Measurements from ENCODE around the gene PSENEN.

The PSENEN gene

DNA sequence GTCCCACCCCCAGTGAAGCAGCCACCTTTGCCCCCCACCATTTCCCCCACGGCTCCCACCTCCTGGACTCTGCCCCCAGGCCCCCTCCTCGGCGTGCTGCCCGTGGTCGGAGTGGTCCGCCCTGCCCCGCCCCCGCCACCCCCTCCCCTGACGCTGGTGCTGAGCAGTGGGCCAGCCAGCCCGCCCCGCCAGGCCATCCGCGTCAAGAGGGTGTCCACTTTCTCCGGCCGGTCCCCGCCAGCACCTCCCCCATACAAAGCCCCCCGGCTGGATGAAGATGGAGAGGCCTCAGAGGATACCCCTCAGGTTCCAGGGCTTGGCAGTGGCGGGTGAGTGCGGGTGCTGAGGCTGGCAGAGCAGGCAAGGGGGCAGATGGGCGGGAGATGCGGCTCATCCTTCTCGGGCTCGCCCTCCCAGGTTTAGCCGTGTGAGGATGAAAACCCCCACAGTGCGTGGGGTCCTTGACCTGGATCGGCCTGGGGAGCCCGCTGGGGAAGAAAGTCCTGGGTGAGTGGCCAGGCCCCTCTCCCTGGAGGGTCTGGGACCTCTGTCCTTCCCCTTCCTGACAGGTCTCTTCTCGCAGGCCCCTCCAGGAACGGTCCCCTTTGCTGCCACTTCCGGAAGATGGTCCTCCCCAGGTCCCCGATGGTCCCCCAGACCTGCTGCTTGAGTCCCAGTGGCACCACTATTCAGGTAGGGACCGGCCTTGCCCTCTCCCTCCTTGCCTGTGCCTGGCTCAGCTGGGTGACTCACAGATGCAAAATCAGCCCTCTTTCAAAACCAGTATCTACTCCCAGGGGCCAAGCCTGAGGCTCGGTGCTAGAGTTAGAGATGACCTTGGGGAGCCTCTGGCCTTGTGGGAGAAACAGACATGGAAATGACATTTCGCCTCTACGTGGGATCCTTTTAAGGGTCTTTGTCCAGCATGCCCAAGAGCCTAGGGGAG is 12.0 kb upstream of the PSENEN start:
- DNase-seq (ENCODE audit: low spot score): no peak

DNA sequence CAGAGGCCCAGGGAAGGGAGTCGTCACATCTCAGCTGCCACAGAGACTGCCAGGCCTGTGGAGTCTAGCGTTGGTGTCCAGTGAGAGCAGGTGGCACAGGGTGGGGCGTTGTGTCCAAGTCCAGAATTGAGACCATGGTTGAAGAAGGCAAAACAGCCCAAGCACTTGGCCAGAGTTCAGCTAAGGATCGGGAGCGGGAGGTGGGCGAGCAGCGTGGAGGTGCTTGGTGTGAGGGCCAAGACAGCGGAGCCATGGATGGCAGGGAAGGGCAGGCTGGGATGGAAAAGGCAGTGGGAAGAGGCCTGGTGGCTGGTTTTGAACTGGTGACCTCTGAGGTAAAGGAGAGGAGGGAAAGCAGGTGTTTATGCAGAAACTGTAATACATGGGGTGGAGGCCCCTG is 11.2 kb upstream of the PSENEN start:
- DNase-seq (ENCODE audit: low spot score): no peak

DNA sequence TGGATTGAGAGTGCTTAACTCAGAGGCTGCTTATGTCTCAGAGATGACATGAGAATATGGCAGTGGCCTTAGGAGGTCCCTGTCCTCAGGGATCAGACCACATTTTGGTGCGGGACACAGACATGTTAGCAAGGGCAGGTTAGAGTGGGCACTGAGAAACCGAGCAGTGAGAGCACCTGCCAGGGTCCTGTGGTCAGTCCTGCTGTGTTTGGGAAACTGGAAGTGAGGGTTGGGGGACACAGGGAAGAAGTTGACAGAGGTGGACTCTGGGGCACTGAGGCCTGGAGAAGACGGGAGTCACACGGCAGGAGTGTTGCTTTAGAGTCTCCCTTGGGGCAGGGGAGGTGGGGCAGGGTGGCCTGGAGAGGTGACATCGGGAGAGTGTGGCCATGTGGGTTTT is 10.6 kb upstream of the PSENEN start:
- no peak for DNase-seq (ENCODE audit: low spot score)

DNA sequence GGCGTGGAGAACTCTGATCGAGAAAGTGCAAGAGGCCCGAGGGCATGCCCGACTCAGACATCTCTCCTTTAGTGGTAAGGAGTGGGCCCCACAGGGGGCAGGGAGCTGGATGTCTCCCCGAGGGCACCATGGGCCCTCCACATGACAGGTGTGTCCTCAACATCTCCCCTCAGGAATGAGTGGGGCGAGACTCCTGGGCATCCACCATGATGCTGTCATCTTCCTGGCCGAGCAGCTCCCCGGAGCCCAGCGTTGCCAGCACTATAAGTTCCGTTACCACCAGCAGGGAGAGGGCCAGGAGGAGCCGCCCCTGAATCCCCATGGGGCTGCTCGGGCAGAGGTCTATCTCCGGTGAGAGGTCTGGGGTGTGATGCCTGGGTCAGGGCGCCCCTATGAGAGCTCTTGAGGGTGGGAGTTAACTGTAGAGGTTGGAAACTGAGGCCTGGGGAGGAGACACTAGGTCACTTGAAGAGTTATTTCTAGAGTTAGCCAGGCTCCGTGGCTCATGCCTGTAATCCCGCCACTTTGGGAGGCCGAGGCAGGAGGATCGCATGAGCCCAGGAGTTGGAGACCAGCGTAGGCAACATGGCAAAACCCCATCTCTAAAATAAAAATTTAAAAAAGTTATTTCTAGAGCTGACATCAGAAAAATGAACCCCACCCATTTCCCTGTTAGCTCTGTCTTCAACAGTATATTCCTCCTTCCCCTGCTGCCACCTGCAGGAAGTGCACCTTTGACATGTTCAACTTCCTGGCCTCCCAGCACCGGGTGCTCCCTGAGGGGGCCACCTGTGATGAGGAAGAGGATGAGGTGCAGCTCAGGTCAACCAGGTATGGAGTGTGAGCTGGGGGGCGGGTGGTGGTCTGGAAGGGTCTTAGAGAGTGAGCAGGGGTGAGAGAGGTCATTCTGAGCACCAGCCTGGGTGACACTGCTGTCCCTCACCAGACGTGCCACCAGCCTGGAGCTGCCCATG is 8.3 kb upstream of the PSENEN start:
- DNase-seq (ENCODE audit: low spot score): no peak

DNA sequence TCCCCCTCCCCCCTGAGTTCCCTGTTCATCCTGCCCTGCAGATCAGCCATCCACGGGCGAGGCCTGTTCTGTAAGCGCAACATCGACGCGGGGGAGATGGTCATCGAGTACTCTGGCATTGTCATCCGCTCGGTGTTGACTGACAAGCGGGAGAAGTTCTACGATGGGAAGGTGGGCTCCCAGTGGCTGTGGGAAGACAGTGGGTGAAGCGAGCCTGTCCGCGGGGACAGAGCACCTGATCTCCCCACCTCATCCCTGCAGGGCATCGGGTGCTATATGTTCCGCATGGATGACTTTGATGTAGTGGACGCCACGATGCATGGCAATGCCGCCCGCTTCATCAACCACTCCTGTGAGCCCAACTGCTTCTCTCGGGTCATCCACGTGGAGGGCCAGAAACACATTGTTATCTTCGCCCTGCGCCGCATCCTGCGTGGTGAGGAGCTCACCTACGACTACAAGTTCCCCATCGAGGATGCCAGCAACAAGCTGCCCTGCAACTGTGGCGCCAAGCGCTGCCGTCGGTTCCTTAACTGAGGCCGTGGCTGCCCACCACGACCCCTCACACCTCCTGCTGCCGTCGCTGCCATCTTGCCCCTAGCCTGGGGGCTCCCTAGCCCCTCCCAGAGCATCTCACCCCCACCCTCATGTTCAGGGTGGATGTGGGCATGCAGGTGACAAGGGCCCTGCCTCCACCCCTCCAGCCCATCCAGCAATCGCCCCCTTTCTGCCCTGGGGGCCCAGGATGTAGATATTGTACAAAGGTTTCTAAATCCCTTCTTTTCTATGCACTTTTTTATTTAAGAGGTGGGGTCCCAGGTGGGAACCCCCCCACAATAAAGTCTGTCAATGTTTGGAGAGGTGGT is 7.2 kb upstream of the PSENEN start:
- no peak for DNase-seq (ENCODE audit: low spot score)

DNA sequence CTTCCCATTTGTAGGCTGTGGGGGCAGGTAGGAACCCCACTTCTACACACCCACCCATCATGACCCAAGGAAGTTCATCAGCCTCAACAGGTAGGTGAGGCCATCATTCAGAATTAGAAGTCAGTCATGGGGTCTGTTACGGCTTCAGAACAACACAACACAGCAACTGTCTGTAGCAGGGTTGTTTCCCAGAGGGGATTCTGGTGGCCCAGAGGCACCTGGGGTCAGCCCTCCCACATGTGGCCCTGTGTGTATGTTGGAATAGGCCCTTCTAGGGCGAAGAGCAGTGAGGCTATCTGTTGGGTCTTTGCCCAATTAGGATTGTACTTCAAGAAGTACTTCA is 6.6 kb upstream of the PSENEN start:
- no peak for DNase-seq (ENCODE audit: low spot score)

DNA sequence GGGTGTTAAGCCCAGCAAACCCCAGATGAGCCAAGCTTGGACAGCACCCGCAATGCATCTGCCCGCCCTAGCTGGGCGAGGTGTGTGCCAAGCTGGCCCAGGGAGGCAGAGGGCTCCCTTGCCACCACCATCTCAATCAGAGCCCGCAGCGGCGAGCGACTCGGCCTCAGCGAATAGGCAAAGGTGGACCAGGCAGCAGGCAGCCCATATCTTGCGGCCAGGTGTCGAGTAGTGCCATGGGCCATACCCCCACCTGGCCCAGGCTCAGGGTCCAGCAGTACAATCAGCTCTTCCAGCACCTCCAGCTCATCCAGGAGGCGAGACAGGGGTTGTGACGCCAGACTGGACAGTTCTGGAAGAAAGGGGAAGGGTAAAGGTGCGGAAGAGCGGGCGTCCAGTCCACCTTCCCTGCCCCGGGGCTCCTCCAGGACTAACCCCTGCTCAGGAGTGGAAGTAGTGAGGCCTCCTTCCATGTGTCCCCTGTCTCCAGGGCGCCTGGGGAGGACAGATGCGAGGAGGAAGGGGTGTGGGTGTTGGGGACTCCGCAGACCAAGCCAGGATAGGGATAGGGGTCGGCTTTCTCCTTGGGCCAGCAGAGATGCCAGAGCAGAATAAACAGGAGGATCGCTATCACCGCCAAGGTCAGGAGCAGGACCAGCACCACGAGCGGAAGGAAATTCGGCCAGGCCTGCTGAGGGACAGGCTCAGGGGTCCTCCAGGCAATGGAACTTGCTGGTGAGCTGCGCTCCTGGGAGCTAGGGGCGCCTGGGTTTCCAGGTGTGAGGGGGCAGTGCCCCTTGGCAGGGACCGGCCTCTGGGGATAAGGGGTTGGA is 6.0 kb upstream of the PSENEN start:
- no peak for DNase-seq (ENCODE audit: low spot score)

DNA sequence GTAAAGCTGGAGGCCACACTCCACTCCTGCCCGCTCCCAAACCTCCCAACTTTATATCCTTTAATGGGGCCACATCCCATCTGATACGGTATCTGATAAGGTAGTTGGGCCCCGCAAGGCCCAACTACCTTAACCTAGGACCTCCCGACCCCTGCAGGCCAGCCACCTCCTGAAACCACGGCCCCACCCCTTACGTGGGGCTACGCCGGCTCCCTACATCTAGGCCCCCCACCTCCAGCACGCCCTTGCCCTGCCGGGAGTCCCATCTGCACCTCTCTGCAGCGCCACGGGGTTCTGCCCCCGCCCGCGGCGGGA is 5.4 kb upstream of the PSENEN start:
- DNase-seq (ENCODE audit: low spot score): no peak

DNA sequence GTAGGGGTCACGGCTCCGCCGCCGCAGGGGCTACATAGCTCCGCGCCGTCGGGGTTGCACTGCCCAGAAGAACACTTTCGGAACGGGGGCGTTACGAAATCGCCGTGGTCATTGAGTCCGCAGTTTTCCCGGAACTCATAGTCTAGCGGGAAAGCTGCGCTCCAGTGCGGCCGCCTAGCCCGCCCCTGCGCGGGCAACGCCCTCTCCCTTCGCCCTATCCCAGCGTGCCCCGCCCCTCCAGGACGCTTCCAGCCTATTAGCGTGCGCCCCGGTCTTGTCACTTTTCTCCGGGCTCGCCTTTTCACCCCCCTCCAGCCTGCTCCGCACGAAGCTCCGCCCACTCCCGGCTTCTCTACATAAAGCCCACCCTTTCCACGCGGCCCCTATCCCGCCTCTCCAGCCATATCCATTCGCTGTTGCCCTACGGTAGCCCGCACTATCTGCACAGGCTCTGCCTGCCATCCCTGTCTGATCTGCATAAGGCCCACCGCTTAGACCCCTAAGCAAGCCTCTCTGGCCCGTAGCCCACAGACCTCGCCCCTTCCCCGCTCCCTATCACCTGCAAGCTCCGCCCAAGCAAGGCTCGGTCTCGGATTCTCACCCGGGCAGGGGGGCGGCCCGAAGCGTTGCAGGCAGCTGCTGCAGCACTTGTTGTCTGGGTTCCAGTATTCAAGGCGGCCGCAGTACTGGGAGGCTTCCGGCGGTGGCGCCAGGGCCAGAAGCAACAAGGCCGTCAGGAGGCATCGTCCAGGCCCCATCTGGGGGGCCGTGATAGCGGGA is 4.8 kb upstream of the PSENEN start:
- DNase-seq (ENCODE audit: low spot score): peak; percentile 95

DNA sequence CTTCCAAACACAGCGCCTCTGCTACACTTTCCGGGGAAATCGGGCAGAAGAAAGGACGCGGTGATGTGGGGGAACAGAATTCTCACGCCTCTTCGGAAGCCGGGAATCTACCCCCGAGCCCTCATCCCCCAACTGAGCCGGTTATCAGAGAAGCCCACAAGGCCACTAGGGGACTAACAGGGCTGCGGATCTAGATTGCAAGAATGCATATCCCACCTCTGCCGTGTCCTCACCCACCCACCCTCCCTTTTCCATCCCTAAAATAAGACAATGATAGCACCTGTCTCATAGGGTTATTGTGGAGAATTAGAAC is 4.3 kb upstream of the PSENEN start:
- DNase-seq (ENCODE audit: low spot score): no peak

DNA sequence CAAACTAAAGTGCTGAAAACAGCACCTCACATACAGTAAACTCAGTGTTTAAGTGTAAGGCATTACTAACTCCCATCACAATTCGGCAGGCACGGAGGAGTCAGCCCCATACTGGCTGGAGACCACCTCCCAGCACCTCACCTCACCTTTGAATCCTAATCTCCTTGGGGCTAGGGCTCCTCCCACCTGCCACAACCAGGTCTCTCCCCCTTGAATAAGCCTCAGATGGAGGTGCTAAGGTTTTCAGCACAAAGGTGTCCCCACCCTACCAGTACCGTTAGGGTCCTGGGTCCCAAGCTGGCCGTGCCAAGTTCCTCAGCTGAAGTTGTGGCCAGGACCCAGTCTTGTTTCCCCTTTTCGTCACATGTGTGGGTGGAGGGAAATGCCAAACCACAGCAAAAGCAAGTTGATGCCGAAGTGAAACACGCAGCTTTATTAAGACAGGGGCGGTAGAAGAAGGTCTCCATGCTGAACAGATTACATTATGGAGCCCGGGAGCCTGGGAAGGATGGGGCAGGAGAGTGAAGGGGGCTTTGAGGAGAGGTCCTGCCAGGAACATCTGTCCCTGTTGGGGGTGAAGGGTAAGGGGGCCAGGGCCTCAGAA is 3.2 kb upstream of the PSENEN start, which contains the start of gene IGFLR1:
Gene IGFLR1, minus strand, starts transcription at position 332 of the 604 bp plus-strand sequence. CDS start 1,272 bp downstream, outside the sequence.
- DNase-seq (ENCODE audit: low spot score): no peak

DNA sequence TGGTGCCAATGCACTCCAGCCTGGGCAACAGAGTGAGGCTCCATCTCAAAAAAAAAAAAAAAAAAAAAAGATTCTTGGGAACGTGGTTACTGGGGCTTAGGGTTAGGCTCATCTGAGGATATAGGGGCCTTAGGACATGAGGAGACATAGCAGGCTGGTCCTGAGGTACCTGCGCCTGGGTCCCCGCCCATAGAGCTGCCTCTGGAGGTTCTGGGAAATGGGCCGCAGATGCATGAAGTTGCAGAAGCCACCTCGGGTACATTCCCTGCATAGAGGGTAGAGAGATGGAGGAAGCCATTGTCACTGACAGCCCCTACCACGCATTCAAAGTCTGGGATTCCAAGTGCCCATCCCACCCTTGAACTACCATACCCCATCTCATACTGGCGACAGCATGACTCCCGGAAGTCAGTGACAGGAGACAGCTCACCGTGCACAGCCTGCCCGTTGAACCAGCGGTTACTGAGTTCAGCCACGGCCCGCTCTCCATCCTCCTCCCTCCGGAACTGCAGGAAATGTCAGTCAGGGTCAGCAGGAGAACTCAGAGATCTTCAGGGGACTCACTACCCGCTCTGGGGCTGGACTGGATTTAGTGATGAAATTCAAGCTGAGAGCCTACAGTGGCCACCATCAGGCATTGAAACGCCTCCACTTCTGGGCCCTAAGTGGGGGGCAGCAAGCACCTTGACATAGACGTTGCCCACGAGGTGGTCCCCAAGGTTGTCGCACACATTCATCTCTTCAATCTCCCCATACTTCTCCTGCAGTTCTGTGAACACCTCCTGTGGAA is 1.6 kb upstream of the PSENEN start:
- no peak for DNase-seq (ENCODE audit: low spot score)

DNA sequence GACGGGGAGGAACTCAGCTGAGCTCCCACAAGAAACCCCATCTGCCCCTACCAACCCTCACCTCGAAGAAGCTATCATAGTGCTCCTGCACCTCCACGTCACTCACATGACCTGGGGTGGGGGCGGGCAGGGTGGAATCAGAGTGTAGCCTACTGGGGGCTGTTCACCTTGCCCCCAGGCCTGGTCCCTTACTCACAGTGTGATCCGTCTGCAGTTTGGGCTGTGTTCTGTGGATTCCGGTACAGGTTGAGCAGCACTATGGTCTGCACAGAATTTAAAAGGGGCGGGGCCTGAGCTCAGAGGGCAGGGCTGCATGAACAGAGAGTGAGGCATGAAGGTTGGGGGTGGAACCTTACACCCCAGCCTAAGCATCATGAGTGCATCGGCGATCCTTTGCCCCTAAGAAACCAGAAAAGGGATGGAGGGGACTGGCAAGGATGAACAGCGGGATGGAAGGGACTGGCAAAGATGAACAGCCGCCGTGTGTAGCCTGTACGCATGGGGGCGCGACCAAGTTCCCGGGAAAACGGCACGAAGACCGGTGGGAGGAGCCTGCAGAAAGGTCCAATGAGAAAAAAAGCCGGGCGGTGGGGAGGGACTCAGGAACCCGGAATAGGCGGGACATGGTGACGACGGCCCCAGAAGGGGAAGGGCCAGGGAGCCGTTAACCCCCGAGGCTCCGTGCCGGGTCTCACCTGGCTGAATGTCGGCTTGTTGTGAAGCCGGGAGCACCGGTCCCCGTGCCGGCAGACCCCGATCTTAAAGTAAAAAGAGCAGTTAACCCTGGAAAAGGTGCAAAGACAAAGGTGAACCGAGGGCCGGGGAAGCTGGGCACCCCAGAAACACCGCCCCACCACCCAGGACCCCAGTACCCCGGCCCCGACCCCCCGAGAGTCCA is 772 bp upstream of the PSENEN start:
- DNase-seq (ENCODE audit: low spot score): peak; percentile 96

DNA sequence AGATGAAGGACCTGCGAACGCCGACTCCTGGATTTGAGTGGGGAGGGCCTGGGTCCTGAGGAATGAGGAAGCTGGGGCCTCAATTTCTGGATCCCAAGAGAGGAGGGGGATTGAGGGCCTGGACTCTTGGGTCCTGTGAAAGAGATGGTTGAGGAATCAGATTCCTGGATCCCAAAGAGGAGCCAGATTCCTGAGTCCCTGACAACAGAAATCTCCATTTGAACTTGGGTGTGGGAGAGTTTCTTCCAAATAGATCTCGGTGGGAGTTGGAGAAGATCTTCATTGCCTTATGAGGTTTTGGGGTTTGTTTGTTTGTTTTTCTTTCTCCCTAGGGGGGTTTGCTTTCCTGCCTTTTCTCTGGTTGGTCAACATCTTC is 624 bp downstream of the PSENEN start:
- no peak for DNase-seq (ENCODE audit: low spot score)

DNA sequence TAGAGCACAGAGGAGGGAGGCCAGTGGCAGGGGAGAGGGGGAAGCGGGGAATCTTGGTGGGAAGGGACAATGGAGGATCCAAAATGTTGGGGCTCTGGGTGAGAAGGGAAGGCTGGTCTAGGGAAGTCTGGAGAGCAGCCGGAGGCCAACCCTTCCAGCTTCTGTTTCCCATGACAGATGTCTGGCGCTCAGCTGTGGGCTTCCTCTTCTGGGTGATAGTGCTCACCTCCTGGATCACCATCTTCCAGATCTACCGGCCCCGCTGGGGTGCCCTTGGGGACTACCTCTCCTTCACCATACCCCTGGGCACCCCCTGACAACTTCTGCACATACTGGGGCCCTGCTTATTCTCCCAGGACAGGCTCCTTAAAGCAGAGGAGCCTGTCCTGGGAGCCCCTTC is 1.1 kb downstream of the PSENEN start:
- DNase-seq (ENCODE audit: low spot score): no peak

DNA sequence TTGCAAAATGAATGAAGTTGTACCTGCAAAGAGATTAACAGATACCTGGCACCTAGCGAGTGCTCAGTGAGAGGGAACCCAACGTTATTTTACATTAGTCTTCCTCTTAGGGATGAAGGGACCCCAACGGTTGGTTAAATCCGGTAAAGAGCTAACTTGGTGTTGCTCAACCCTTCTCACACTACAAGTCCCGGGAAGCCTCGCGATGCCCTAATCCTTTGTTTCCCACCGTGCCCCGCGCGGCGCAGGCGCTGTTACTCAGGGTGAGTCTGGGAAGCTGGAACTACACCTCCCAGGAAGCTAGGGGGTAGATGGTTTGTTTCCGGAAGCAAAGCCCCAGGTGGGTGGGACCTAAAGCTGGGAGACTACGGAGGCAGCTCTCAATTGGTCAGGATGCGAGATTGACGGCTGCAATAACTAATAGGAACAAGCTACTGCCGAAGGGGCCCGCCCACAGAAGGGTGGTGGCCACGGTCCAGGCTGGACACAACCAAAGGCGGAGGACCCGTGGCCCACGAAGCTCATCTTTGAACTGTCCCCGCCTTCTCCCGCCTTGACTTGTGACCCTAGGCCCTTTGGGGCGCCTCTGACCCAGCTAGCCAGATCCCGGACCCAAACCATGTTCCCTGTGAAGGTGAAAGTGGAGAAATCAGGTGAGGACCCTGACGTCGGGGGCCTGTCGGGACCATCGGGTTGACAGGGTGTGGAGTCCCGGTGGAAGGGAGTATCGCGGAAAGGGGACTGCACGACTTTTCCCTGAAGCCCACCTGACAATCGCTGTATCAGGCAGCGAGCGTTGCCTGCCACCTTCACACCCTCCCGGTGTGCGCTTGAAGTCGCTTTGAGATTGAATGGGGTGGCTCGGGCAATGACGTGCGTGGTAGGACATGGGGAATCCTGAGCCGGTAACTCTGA is 2.9 kb downstream of the PSENEN start, which contains the start of gene LIN37:
Gene LIN37, plus strand, starts transcription at position 471 of the 915 bp plus-strand sequence. Its CDS starts 149 bp downstream, at position 620.
- peak; percentile 99 for DNase-seq (ENCODE audit: low spot score)

DNA sequence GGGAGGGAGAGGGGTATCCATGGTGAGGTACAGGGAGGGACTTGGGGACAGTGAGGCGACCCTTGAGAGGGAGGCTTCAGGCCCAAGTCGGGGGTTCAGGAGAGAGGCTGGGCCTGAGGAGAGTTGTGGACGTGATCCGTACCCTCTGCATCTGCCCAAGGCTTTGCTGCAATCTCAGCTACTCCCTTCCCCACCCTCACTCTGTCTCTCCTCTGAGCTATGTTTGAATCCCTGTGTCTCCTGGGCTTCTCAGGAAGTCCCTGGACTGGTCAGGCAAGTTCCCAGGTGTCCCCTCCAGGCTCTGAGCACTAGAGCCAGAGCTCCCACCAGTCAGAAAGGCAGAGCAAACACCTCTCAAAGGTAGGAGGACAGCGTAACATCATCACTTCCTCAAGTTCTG is 4.7 kb downstream of the PSENEN start:
- no peak for DNase-seq (ENCODE audit: low spot score)

All from LoVo (cell line).